GM23248 (cell line): ENCODE data around the gene RGS9. TPM values are rescaled to one million over a fixed set of nuclear protein-coding genes. Genes with fewer than 3 reads are reported as not detected.

Source experiments
- DNase-seq: peaks from one replicate; pipeline ENCODE4 v3.0.0-alpha.2; 2015
- H2AFZ ChIP-seq: fragments of 200-600 bp; sonication (generic); 2 replicates; pipeline ENCODE4 v1.6.1; 2016; ENCODE audit warnings: antibody characterized with exemption
- H3F3A ChIP-seq: fragments of 200-600 bp; sonication (generic); 2 replicates; pipeline ENCODE4 v1.6.1; 2016; ENCODE audit warnings: mild to moderate bottlenecking, antibody characterized with exemption, mixed run types; ENCODE audit not compliant: insufficient read depth
- H3K27ac ChIP-seq: fragments of 200-600 bp; sonication (generic); 2 replicates; pipeline ENCODE4 v1.5.1; 2016; ENCODE audit warnings: mild to moderate bottlenecking
- H3K27me3 ChIP-seq: fragments of 200-600 bp; sonication (generic); replicated peaks from 2 replicates; pipeline ENCODE4 v1.6.1; 2016; ENCODE audit warnings: mild to moderate bottlenecking; ENCODE audit not compliant: insufficient read depth
- H3K36me3 ChIP-seq: fragments of 200-600 bp; sonication (generic); 2 replicates; pipeline ENCODE4 v1.6.1; 2016; ENCODE audit warnings: low read depth, mild to moderate bottlenecking
- H3K4me1 ChIP-seq: fragments of 200-600 bp; sonication (generic); 2 replicates; pipeline ENCODE4 v1.6.1; 2016; ENCODE audit warnings: mild to moderate bottlenecking; ENCODE audit not compliant: insufficient read depth
- H3K4me2 ChIP-seq: fragments of 200-600 bp; sonication (generic); one replicate; pipeline ENCODE4 v1.6.1; 2016; ENCODE audit warnings: mild to moderate bottlenecking; ENCODE audit not compliant: unreplicated experiment
- H3K4me3 ChIP-seq: fragments of 200-600 bp; sonication (generic); 2 replicates; pipeline ENCODE4 v1.5.1; 2016; ENCODE audit warnings: mild to moderate bottlenecking
- H3K79me2 ChIP-seq: fragments of 200-600 bp; sonication (generic); 2 replicates; pipeline ENCODE4 v1.6.1; 2016; ENCODE audit warnings: mild to moderate bottlenecking; ENCODE audit not compliant: insufficient read depth
- H3K9ac ChIP-seq: fragments of 200-600 bp; sonication (generic); 2 replicates; pipeline ENCODE4 v1.6.1; 2016; ENCODE audit warnings: mild to moderate bottlenecking
- H3K9me2 ChIP-seq: fragments of 200-600 bp; sonication (generic); 2 replicates; pipeline ENCODE4 v1.6.1; 2016; ENCODE audit warnings: mixed run types, mild to moderate bottlenecking, moderate library complexity; ENCODE audit not compliant: insufficient read depth
- H3K9me3 ChIP-seq: fragments of 200-600 bp; sonication (generic); one replicate; pipeline ENCODE4 v1.6.1; 2017; ENCODE audit warnings: low read depth
- H4K20me1 ChIP-seq: fragments of 200-600 bp; sonication (generic); 2 replicates; pipeline ENCODE4 v1.6.0; 2016; ENCODE audit not compliant: insufficient read depth
- EZH2 ChIP-seq: fragments of 200-600 bp; sonication (generic); IDR thresholded peaks from 2 replicates; pipeline ENCODE4 v1.6.1; 2018; ENCODE audit warnings: antibody characterized with exemption, mild to moderate bottlenecking; ENCODE audit not compliant: insufficient read depth, poor library complexity, severe bottlenecking
- EZH2phosphoT487 ChIP-seq: fragments of 200-600 bp; sonication (generic); IDR thresholded peaks from 2 replicates; pipeline ENCODE4 v1.6.1; 2018; ENCODE audit warnings: antibody characterized with exemption, moderate library complexity, mild to moderate bottlenecking, low read depth; ENCODE audit not compliant: insufficient read depth
- WGBS, 2 experiments: methylation state at CpG; one replicate each; pipeline ENCODE4 v1.1.6; 2015 to 2017; ENCODE audit warnings: low lambda C conversion rate in 2 of 2, low coverage in 1 of 2; ENCODE audit errors: missing lambda C conversion rate in 2 of 2; 5-methylcytosine and 5-hydroxymethylcytosine counted together
- in situ Hi-C: fragments of 300-500 bp; cut with MboI; formaldehyde crosslinking; loops from 2 replicates; pipeline ENCODE4 v1.15.0; 2020
- polyA plus RNA-seq: library from polyadenylated mRNA; unstranded; fragments of >200 nt; fragmentation: Nextera tagmentation; extraction: Ambion mirVana; gene quantifications from 2 replicates; pipeline ENCODE4 v1.2.1, GENCODE V29; 2016
- total RNA-seq: library from RNA; depleted of rRNA; stranded (reverse); fragments of >200 nt; shearing (Covaris generic); gene quantifications from 2 replicates; pipeline ENCODE4 v1.2.3, GENCODE V29; 2014

Gene RGS9
- total and polyA plus RNA-seq, 2 experiments from 2014 or later = 0.43 TPM; not detected in 1

DNA sequence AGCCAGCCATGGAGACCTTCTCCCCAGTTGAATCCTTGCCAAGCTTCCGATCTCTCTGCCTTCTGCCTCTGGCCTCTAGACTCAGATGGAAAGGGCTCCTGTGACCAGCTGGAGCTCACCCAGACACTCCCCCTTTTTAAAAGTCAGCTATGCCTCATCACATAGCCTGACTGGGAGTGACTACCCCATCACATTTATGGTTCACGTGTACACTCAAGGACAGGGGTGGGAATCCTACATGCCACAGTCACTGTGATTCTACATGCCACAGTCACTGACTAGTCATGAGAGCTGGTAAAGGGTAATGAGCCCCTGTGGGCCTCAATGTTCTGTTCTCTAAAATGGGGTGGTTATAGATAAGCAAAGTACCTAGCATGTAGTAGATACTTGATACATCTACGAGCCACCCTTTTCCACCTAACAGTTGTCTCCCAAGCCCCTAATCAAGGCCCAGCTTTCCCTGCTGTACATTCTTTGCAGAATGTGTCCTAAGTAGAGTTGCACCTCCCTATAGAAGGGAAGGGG is 85.1 kb downstream of the RGS9 start:
- Histone ChIP-seq H3K9ac (no peak overlapping the region), H3F3A (no peaks in the 10 kb centered on the region), H3K9me3 (no peaks in the 10 kb centered on the region), H2AFZ (no peak overlapping the region), H3K4me3 (no peak overlapping the region), H3K27ac (no peak overlapping the region), H4K20me1 (no peaks in the 10 kb centered on the region), H3K4me2 (no peak overlapping the region), H3K9me2 (no peaks in the 10 kb centered on the region), H3K36me3 (no peaks in the 10 kb centered on the region), H3K4me1 (0 out of 2 replicates have a peak, but pooled peaks cover 4% of the 10 kb centered on the region), H3K79me2 (no peaks in the 10 kb centered on the region), H3K27me3 (peaks cover 18% of the 10 kb centered on the region)
- in situ Hi-C loops = no loop called here
- DNase-seq = peak; percentile 74
- WGBS, 2 experiments = 58 to 63% methylated on average over 3 of the region's 3 CpGs
- TF ChIP-seq EZH2 = no peak
- TF ChIP-seq EZH2phosphoT487 = no peak

DNA sequence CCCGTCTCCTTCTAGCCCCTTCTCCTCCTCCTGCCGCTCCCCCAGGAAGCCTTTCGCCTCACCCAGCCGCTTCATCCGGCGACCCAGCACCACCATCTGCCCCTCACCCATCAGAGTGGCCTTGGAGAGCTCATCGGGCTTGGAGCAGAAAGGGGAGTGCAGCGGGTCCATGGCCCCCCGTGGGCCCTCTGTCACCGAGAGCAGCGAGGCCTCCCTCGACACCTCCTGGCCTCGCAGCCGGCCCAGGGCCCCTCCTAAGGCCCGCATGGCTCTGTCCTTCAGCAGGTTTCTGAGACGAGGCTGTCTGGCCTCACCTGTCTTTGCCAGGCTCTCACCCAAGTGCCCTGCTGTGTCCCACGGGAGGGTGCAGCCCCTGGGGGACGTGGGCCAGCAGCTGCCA is 87.9 kb downstream of the RGS9 start:
- Histone ChIP-seq H3K9me3 (no peaks in the 10 kb centered on the region), H3F3A (no peaks in the 10 kb centered on the region), H3K27ac (no peak overlapping the region), H4K20me1 (no peaks in the 10 kb centered on the region), H3K79me2 (no peaks in the 10 kb centered on the region), H3K27me3 (peaks cover 3% of the 10 kb centered on the region; the same call in 1 of the 2 replicates), H3K4me3 (no peak overlapping the region), H3K9me2 (no peaks in the 10 kb centered on the region), H3K4me2 (no peak overlapping the region), H2AFZ (no peak overlapping the region), H3K36me3 (no peaks in the 10 kb centered on the region), H3K9ac (no peak overlapping the region), H3K4me1 (peaks cover 4% of the 10 kb centered on the region; the same call in 1 of the 2 replicates)
- DNase-seq = no peak
- WGBS, 2 experiments = 82 to 89% methylated on average over 15 to 18 of the region's 18 CpGs
- TF ChIP-seq EZH2phosphoT487 (no peak), EZH2 (no peak)
- in situ Hi-C loops = no loop called here

DNA sequence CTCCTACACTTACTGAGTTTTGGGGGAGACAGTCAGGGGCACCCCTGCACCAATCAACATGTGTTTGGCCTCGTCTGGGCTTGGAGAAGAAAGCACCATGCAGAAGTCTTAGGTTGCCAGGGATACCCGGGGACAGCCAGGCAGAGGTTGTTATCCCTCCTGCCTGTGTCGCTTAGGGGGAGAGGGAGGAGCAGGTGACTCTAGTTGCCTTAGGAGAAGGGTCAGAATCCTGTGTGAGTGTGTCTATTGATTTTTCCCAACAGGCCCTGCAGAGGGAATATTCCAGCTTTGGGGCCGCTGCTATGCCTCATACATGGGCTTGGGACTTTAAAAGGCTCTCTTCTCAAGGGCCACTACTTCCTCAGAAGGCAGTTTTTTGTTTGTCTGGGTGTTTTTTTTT is 89.1 kb downstream of the RGS9 start:
- Histone ChIP-seq H3K9me3 (no peaks in the 10 kb centered on the region), H3F3A (peaks cover 4% of the 10 kb centered on the region; the same call in 1 of the 2 replicates), H3K79me2 (no peaks in the 10 kb centered on the region), H3K27ac (no peak overlapping the region), H3K4me3 (no peak overlapping the region), H3K27me3 (no peaks in the 10 kb centered on the region; the same call in 1 of the 2 replicates), H3K4me2 (no peak overlapping the region), H3K36me3 (no peaks in the 10 kb centered on the region), H4K20me1 (no peaks in the 10 kb centered on the region), H3K4me1 (no peaks in the 10 kb centered on the region; the same call in none of the 2 replicates), H2AFZ (no peak overlapping the region), H3K9me2 (no peaks in the 10 kb centered on the region), H3K9ac (no peak overlapping the region)
- DNase-seq = no peak
- TF ChIP-seq EZH2 = no peak
- TF ChIP-seq EZH2phosphoT487 = no peak
- 71 to 73% methylated on average over 4 of the region's 4 CpGs for WGBS, 2 experiments
- in situ Hi-C loops = no loop called here

DNA sequence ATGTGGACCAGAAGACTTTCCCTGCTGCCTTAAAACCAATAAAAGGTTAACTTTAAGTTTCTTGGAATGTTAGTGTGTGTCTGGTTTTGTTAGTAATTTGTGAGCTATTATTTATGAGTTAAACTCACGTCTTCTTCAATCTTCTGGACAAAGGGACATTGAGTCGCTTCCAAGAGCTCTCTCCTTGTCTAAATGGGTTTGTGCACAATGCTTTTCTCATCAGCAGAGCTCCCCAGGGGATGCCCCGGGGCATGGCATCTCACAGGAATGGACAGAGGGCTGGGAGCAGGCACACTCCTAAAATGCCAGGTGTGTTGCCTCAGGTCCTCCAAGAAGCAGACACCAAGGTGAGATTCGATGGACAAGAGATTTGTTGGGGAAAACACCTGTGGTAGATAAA is 90.5 kb downstream of the RGS9 start:
- WGBS, 2 experiments = 47 to 60% methylated on average over 4 of the region's 4 CpGs
- TF ChIP-seq EZH2 (no peak), EZH2phosphoT487 (no peak)
- in situ Hi-C loops = no loop called here
- H3K4me1 ChIP-seq = no peaks in the 10 kb centered on the region; the same call in none of the 2 replicates
- no peaks in the 10 kb centered on the region for H3K36me3 ChIP-seq
- no peaks in the 10 kb centered on the region for H3K9me3 ChIP-seq
- H3K9me2 ChIP-seq = no peaks in the 10 kb centered on the region
- H3K4me3 ChIP-seq = no peak overlapping the region
- peaks cover 7% of the 10 kb centered on the region; the same call in 1 of the 2 replicates for H3F3A ChIP-seq
- no peak overlapping the region for H3K9ac ChIP-seq
- H2AFZ ChIP-seq = no peak overlapping the region
- no peaks in the 10 kb centered on the region for H3K79me2 ChIP-seq
- H3K4me2 ChIP-seq = no peak overlapping the region
- H4K20me1 ChIP-seq = no peaks in the 10 kb centered on the region
- no peaks in the 10 kb centered on the region; the same call in 1 of the 2 replicates for H3K27me3 ChIP-seq
- DNase-seq = no peak
- no peak overlapping the region for H3K27ac ChIP-seq

DNA sequence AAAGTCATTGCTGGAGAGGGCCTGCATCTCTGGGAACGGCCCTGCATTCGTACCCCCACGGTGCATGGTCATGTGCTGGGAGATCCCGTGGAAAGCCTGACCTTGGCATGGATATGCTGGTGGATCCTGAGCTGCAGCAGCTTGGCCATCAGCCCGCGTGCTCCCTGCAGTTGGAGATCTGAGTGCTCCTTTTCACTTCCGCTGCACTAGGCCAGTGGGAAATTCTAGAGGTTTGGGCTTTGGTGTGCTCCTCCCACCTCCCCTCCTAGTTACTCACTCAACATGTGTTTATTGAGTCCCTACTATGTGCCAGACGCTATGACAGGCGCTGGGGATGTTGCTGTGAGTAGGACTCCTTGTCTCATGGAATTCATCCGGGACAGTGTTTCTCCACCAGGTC is 91.1 kb downstream of the RGS9 start:
- H3K9ac ChIP-seq = no peak overlapping the region
- H3K4me2 ChIP-seq = no peak overlapping the region
- no peaks in the 10 kb centered on the region; the same call in none of the 2 replicates for H3K4me1 ChIP-seq
- H3K79me2 ChIP-seq = no peaks in the 10 kb centered on the region
- peaks cover 7% of the 10 kb centered on the region; the same call in 1 of the 2 replicates for H3F3A ChIP-seq
- TF ChIP-seq EZH2phosphoT487 (no peak), EZH2 (no peak)
- DNase-seq = no peak
- H3K36me3 ChIP-seq = no peaks in the 10 kb centered on the region
- no peak overlapping the region for H2AFZ ChIP-seq
- no peaks in the 10 kb centered on the region for H3K9me3 ChIP-seq
- 75 to 86% methylated on average over 10 of the region's 10 CpGs for WGBS, 2 experiments
- no peaks in the 10 kb centered on the region for H3K9me2 ChIP-seq
- no peaks in the 10 kb centered on the region; the same call in 1 of the 2 replicates for H3K27me3 ChIP-seq
- no peak overlapping the region for H3K4me3 ChIP-seq
- H4K20me1 ChIP-seq = no peaks in the 10 kb centered on the region
- H3K27ac ChIP-seq = no peak overlapping the region
- in situ Hi-C loops = no loop called here
